ENCODE results near the gene GPER1. TPM values are rescaled to one million over a fixed set of nuclear protein-coding genes. Genes with fewer than 3 reads are reported as not detected.
"Not testable (repeated sequence)": the region's sequence is repeated elsewhere in the genome, so short reads cannot be mapped to it uniquely, and the experiment has no call there.

Gene GPER1
- polyA plus RNA-seq, 1 experiment = 1.4 TPM

GRCh38 chr7:1142051-1142635 lies 54.2 kb downstream of the GPER1 start:
- Histone ChIP-seq H3K9me3 (ENCODE audit: control insufficient read depth, insufficient read depth, low read length) (no peaks in the 10 kb centered on the region; the same call in 1 of the 2 replicates), H3K27me3 (ENCODE audit: control insufficient read depth, insufficient read depth, low read length) (peaks cover 2% of the 10 kb centered on the region), H3K27ac (ENCODE audit: low read depth, low read length) (no peak overlapping the region), H3K4me3 (ENCODE audit: low read depth, low read length) (no peak overlapping the region)
- CTCF ChIA-PET = interaction anchor here (3.0 kb wide), 1 partner anchor 19 kb away, joined by 10 read pairs; no protein-coding TSS in a partner anchor
- no peak for DNase-seq (ENCODE audit: low read depth, low spot score)
- TF ChIP-seq, protein P1, sequence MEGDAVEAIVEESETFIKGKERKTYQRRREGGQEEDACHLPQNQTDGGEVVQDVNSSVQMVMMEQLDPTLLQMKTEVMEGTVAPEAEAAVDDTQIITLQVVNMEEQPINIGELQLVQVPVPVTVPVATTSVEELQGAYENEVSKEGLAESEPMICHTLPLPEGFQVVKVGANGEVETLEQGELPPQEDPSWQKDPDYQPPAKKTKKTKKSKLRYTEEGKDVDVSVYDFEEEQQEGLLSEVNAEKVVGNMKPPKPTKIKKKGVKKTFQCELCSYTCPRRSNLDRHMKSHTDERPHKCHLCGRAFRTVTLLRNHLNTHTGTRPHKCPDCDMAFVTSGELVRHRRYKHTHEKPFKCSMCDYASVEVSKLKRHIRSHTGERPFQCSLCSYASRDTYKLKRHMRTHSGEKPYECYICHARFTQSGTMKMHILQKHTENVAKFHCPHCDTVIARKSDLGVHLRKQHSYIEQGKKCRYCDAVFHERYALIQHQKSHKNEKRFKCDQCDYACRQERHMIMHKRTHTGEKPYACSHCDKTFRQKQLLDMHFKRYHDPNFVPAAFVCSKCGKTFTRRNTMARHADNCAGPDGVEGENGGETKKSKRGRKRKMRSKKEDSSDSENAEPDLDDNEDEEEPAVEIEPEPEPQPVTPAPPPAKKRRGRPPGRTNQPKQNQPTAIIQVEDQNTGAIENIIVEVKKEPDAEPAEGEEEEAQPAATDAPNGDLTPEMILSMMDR (IDR thresholded peaks at IDR 0.05; ENCODE audit: low read depth, low read length) = no peak
- POLR2A ChIA-PET = interaction anchor here (0.9 kb wide), 1 partner anchor 18 kb away, joined by 3 read pairs; no protein-coding TSS in a partner anchor

DNA sequence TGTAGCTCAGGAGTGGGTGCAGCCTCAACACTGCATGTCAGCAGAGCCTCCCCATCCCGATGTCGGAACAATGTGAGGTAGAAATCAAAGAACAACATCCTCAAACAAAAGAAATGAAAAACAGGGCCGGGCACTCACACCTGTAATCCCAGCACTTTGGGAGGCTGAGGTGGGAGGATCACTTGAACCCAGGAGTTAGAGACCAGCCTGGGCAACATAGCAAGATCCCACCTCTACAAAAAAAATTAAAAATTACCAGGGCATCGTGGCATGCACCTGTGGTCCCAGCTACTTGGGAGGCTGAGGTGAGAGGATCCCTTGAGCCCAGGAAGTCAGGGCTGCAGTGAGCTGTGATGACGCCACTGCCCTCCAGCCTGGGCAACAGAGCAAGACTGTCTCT lies 55.1 kb downstream of the GPER1 start:
- POLR2A ChIA-PET; H3K27ac ChIP-seq (ENCODE audit: low read depth, low read length); H3K27me3 ChIP-seq (ENCODE audit: control insufficient read depth, insufficient read depth, low read length); H3K9me3 ChIP-seq (ENCODE audit: control insufficient read depth, insufficient read depth, low read length); H3K4me3 ChIP-seq (ENCODE audit: low read depth, low read length); DNase-seq (ENCODE audit: low read depth, low spot score): not testable (repeated sequence)
- CTCF ChIA-PET = interaction anchor here (0.7 to 3.0 kb wide), 3 partner anchors 14 to 150 kb away, joined by 3 to 10 read pairs (median 3); no protein-coding TSS in a partner anchor

Other genes starting within 250 kb of the GPER1 start
- 13.9 and 18.5 TPM in 2 replicates for gene GET4, start 211.6 kb upstream of the GPER1 start, polyA plus RNA-seq (2011; rRNA removed)
- 0.87 and 0.89 TPM in 2 replicates for gene ADAP1, start 133.4 kb upstream of the GPER1 start, polyA plus RNA-seq (2011; rRNA removed)
- gene COX19, start 112.6 kb upstream of the GPER1 start, polyA plus RNA-seq (2011; rRNA removed) = 6.5 and 6.8 TPM in 2 replicates
- not detected in 2 replicates for gene CYP2W1, start 104.9 kb upstream of the GPER1 start, polyA plus RNA-seq (2011; rRNA removed)
- 0.50 and 0.69 TPM in 2 replicates for gene GPR146, start 43.6 kb upstream of the GPER1 start, polyA plus RNA-seq (2011; rRNA removed)
- gene ZFAND2A, start 72.1 kb downstream of the GPER1 start, polyA plus RNA-seq (2011; rRNA removed) = 37.7 and 38.9 TPM in 2 replicates
- not detected in 2 replicates for gene UNCX, start 144.8 kb downstream of the GPER1 start, polyA plus RNA-seq (2011; rRNA removed)

All from AG04450 (cell line).